ENCODE data around the gene SLC35E3. TPM values are rescaled to one million over a fixed set of nuclear protein-coding genes. Genes with fewer than 3 reads are reported as not detected.

The SLC35E3 gene
- total and polyA plus RNA-seq, 2 of the 13 experiments (the other 11 are each of a cell fraction or from before 2014, with no cell fraction given): 13.0 to 22.1 TPM

DNA sequence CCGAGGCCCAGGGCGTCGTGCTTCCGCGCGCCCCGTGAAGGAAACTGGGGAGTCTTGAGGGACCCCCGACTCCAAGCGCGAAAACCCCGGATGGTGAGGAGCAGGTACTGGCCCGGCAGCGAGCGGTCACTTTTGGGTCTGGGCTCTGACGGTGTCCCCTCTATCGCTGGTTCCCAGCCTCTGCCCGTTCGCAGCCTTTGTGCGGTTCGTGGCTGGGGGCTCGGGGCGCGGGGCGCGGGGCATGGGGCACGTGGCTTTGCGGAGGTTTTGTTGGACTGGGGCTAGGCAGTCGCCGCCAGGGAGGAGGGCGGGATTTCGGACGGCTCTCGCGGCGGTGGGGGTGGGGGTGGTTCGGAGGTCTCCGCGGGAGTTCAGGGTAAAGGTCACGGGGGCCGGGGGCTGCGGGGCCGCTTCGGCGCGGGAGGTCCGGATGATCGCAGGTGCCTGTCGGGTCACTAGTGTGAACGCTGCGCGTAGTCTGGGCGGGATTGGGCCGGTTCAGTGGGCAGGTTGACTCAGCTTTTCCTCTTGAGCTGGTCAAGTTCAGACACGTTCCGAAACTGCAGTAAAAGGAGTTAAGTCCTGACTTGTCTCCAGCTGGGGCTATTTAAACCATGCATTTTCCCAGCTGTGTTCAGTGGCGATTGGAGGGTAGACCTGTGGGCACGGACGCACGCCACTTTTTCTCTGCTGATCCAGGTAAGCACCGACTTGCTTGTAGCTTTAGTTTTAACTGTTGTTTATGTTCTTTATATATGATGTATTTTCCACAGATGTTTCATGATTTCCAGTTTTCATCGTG is 62.6 kb downstream of the SLC35E3 start (continued):
- TF ChIP-seq HBP1 (CRISPR knock-in tag; IDR thresholded peaks at IDR 0.05; ENCODE audit: low read depth): peak; percentile 61; the same call in 1 of the 2 replicates
- TF ChIP-seq EED (CRISPR knock-in tag; IDR thresholded peaks at IDR 0.05): 0 out of 2 replicates have a peak, but pooled peaks have one; percentile 55
- TF ChIP-seq, protein P1, sequence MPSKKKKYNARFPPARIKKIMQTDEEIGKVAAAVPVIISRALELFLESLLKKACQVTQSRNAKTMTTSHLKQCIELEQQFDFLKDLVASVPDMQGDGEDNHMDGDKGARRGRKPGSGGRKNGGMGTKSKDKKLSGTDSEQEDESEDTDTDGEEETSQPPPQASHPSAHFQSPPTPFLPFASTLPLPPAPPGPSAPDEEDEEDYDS (CRISPR knock-in tag; IDR thresholded peaks at IDR 0.05): peak; percentile 94
- TF ChIP-seq THRA (CRISPR knock-in tag; IDR thresholded peaks at IDR 0.05; ENCODE audit: borderline replicate concordance): peak; percentile 87
- peak; percentile 71 for TF ChIP-seq ZNF710 (CRISPR knock-in tag; IDR thresholded peaks at IDR 0.05; ENCODE audit: borderline replicate concordance)
- TF ChIP-seq PHF8 (CRISPR knock-in tag; IDR thresholded peaks at IDR 0.05): peak; percentile 17
- 0 out of 2 replicates have a peak, but pooled peaks have one; percentile 21 for TF ChIP-seq NFE2L2 (IDR thresholded peaks at IDR 0.05; ENCODE audit: low read length)
- TF ChIP-seq MAF1 (CRISPR knock-in tag; IDR thresholded peaks at IDR 0.05; ENCODE audit: borderline replicate concordance): 0 out of 2 replicates have a peak, but pooled peaks have one; percentile 69
- 0 out of 2 replicates have a peak, but pooled peaks have one; percentile 9 for TF ChIP-seq ZNF350 (CRISPR knock-in tag; IDR thresholded peaks at IDR 0.05; ENCODE audit: borderline replicate concordance, low read depth)
- TF ChIP-seq TCF7L2 (IDR thresholded peaks at IDR 0.05; ENCODE audit: low read depth, low read length): no peak
- no peak; the same call in 1 of the 2 replicates for TF ChIP-seq ZNF747 (CRISPR knock-in tag; IDR thresholded peaks at IDR 0.05; ENCODE audit: borderline replicate concordance)
- 0 out of 2 replicates have a peak, but pooled peaks have one; percentile 17 for TF ChIP-seq TARDBP (CRISPR knock-in tag; IDR thresholded peaks at IDR 0.05)
- TF ChIP-seq ZNF777 (CRISPR knock-in tag; IDR thresholded peaks at IDR 0.05): peak; percentile 62
- TF ChIP-seq ZFP36L1 (CRISPR knock-in tag; IDR thresholded peaks at IDR 0.05): no peak
- 0 out of 2 replicates have a peak, but pooled peaks have one; percentile 34 for TF ChIP-seq ZNF550 (CRISPR knock-in tag; IDR thresholded peaks at IDR 0.05; ENCODE audit: borderline replicate concordance)
- TF ChIP-seq, protein P2, sequence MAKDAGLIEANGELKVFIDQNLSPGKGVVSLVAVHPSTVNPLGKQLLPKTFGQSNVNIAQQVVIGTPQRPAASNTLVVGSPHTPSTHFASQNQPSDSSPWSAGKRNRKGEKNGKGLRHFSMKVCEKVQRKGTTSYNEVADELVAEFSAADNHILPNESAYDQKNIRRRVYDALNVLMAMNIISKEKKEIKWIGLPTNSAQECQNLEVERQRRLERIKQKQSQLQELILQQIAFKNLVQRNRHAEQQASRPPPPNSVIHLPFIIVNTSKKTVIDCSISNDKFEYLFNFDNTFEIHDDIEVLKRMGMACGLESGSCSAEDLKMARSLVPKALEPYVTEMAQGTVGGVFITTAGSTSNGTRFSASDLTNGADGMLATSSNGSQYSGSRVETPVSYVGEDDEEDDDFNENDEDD (CRISPR knock-in tag; IDR thresholded peaks at IDR 0.05; ENCODE audit: borderline replicate concordance): peak; percentile 47; the same call in 1 of the 2 replicates
- TF ChIP-seq MEIS2 (CRISPR knock-in tag; IDR thresholded peaks at IDR 0.05): peak; percentile 86; the same call in 1 of the 2 replicates
- no peak for TF ChIP-seq CEBPB (IDR thresholded peaks at IDR 0.05; ENCODE audit: borderline replicate concordance, low read depth, low read length)
- peak; percentile 92; the same call in 1 of the 2 replicates for TF ChIP-seq ZNF703 (CRISPR knock-in tag; IDR thresholded peaks at IDR 0.05; ENCODE audit: borderline replicate concordance)
- TF ChIP-seq ZNF503 (CRISPR knock-in tag; IDR thresholded peaks at IDR 0.05): peak; percentile 60

All from HepG2 (cell line).